Activated T-helper 17 cell treated with anti-CD3 and anti-CD28 coated beads, Interleukin-2, amount 50 U/mL, for 72 hours (primary cell): ENCODE results near the gene IER5L. TPM values are rescaled to one million over a fixed set of nuclear protein-coding genes. Genes with fewer than 3 reads are reported as not detected.

Source experiments
- ATAC-seq: fragments of 150-1000 bp; cut with Tn5 transposase; replicated peaks from 2 replicates; pipeline ENCODE4 v1.10.0; 2021; ENCODE audit warnings: mild to moderate bottlenecking, moderate library complexity
- H3K27ac Mint-ChIP-seq: one replicate; pipeline ENCODE4 v1.8.0; 2022; ENCODE audit warnings: mixed read lengths
- H3K27me3 Mint-ChIP-seq: one replicate; pipeline ENCODE4 v1.8.0; 2022; ENCODE audit warnings: mixed read lengths
- H3K36me3 Mint-ChIP-seq: one replicate; pipeline ENCODE4 v1.8.0; 2022; ENCODE audit warnings: low read depth, mild to moderate bottlenecking, mixed read lengths
- H3K4me1 Mint-ChIP-seq: one replicate; pipeline ENCODE4 v1.8.0; 2022; ENCODE audit warnings: mixed read lengths
- H3K4me3 Mint-ChIP-seq: one replicate; pipeline ENCODE4 v1.8.0; 2022; ENCODE audit warnings: mild to moderate bottlenecking, mixed read lengths
- H3K9me3 Mint-ChIP-seq: one replicate; pipeline ENCODE4 v1.8.0; 2022; ENCODE audit warnings: mixed read lengths
- total RNA-seq, 2 donors: library from RNA; stranded (reverse); gene quantifications; one replicate each; pipeline ENCODE4 v1.2.3, GENCODE V29; 2022

IER5L gene
- total RNA-seq, 2 donors from 2014 or later, result 0.67 to 2.2 TPM

- H3K27ac Mint-ChIP-seq, result peak overlapping the region; percentile 68
Observed at GRCh38 chr9:129149442-129149841, 28.6 kb downstream of the IER5L start.

GRCh38 chr9:129148463-129149204, 29.4 kb downstream of the IER5L start:
- Mint-ChIP-seq H3K27me3 (no peaks in the 10 kb centered on the region), H3K4me1 (peaks cover 5% of the 10 kb centered on the region), H3K4me3 (no peak overlapping the region), H3K36me3 (peaks cover 7% of the 10 kb centered on the region), H3K9me3 (no peaks in the 10 kb centered on the region), H3K27ac (peak overlapping the region; percentile 68)
- no peak for ATAC-seq

More at GRCh38 chr9:129149442-129149841, 28.6 kb downstream of the IER5L start:
- Mint-ChIP-seq H3K4me1 (peaks cover 5% of the 10 kb centered on the region), H3K36me3 (no peaks in the 10 kb centered on the region), H3K4me3 (no peak overlapping the region), H3K9me3 (no peaks in the 10 kb centered on the region), H3K27me3 (no peaks in the 10 kb centered on the region)
- no peak for ATAC-seq

GRCh38 chr9:129146441-129146941, 31.6 kb downstream of the IER5L start:
- no peaks in the 10 kb centered on the region for H3K9me3 Mint-ChIP-seq
- peaks cover under 1% of the 10 kb centered on the region for H3K4me1 Mint-ChIP-seq
- no peak for ATAC-seq

GRCh38 chr9:129145841-129146292, 32.2 kb downstream of the IER5L start:
- Mint-ChIP-seq H3K4me1 (no peaks in the 10 kb centered on the region), H3K27ac (peak overlapping the region; percentile 78), H3K9me3 (no peaks in the 10 kb centered on the region), H3K4me3 (no peak overlapping the region), H3K27me3 (no peaks in the 10 kb centered on the region), H3K36me3 (peaks cover 18% of the 10 kb centered on the region)
- no peak for ATAC-seq

More at GRCh38 chr9:129146441-129146941, 31.6 kb downstream of the IER5L start:
- Mint-ChIP-seq H3K27ac (peak overlapping the region; percentile 78), H3K36me3 (peaks cover 18% of the 10 kb centered on the region), H3K4me3 (no peak overlapping the region), H3K27me3 (no peaks in the 10 kb centered on the region)

GRCh38 chr9:129145316-129145715, 32.7 kb downstream of the IER5L start:
- Mint-ChIP-seq H3K36me3 (peaks cover 18% of the 10 kb centered on the region), H3K27ac (no peak overlapping the region), H3K9me3 (no peaks in the 10 kb centered on the region), H3K27me3 (no peaks in the 10 kb centered on the region), H3K4me1 (peaks cover under 1% of the 10 kb centered on the region), H3K4me3 (no peak overlapping the region)
- no peak for ATAC-seq

GRCh38 chr9:129143031-129143927, 34.8 kb downstream of the IER5L start:
- Mint-ChIP-seq H3K27me3 (no peaks in the 10 kb centered on the region), H3K4me1 (peaks cover 13% of the 10 kb centered on the region), H3K36me3 (peaks cover 25% of the 10 kb centered on the region), H3K27ac (peak overlapping the region; percentile 64), H3K4me3 (peak overlapping the region; percentile 81), H3K9me3 (no peaks in the 10 kb centered on the region)
- peak; percentile 28 for ATAC-seq

- Mint-ChIP-seq H3K36me3 (peaks cover 33% of the 10 kb centered on the region), H3K4me3 (peak overlapping the region; percentile 81), H3K27me3 (no peaks in the 10 kb centered on the region), H3K27ac (no peak overlapping the region), H3K4me1 (peaks cover 13% of the 10 kb centered on the region), H3K9me3 (no peaks in the 10 kb centered on the region)
- ATAC-seq, result no peak
Observed at GRCh38 chr9:129142138-129142935, 35.7 kb downstream of the IER5L start.

GRCh38 chr9:129141066-129142041, 36.7 kb downstream of the IER5L start:
- Mint-ChIP-seq H3K27ac (peak overlapping the region; percentile 85), H3K27me3 (no peaks in the 10 kb centered on the region), H3K36me3 (peaks cover 42% of the 10 kb centered on the region), H3K4me3 (peak overlapping the region; percentile 81), H3K4me1 (peaks cover 13% of the 10 kb centered on the region), H3K9me3 (no peaks in the 10 kb centered on the region)
- ATAC-seq, result no peak

GRCh38 chr9:129140397-129141065, 37.5 kb downstream of the IER5L start:
- no peaks in the 10 kb centered on the region for H3K27me3 Mint-ChIP-seq
- H3K4me1 Mint-ChIP-seq, result peaks cover 13% of the 10 kb centered on the region
- H3K9me3 Mint-ChIP-seq, result no peaks in the 10 kb centered on the region
- peak overlapping the region; percentile 81 for H3K4me3 Mint-ChIP-seq
- H3K27ac Mint-ChIP-seq, result peak overlapping the region; percentile 85
- peaks cover 45% of the 10 kb centered on the region for H3K36me3 Mint-ChIP-seq
- ATAC-seq, result peak; percentile 30

GRCh38 chr9:129139993-129140396, 38.1 kb downstream of the IER5L start:
- Mint-ChIP-seq H3K36me3 (peaks cover 50% of the 10 kb centered on the region), H3K27me3 (no peaks in the 10 kb centered on the region)
- peak; percentile 95 for ATAC-seq

GRCh38 chr9:129139233-129139992, 38.6 kb downstream of the IER5L start:
- Mint-ChIP-seq H3K4me1 (peaks cover 13% of the 10 kb centered on the region), H3K4me3 (peak overlapping the region; percentile 81), H3K36me3 (peaks cover 56% of the 10 kb centered on the region), H3K9me3 (no peaks in the 10 kb centered on the region), H3K27me3 (no peaks in the 10 kb centered on the region), H3K27ac (peak overlapping the region; percentile 85)
- ATAC-seq, result peak; percentile 61

More at GRCh38 chr9:129139993-129140396, 38.1 kb downstream of the IER5L start:
- H3K4me1 Mint-ChIP-seq, result peaks cover 13% of the 10 kb centered on the region
- H3K4me3 Mint-ChIP-seq, result peak overlapping the region; percentile 81
- H3K27ac Mint-ChIP-seq, result peak overlapping the region; percentile 85
- no peaks in the 10 kb centered on the region for H3K9me3 Mint-ChIP-seq
